GM19193 (cell line): ENCODE measurements around the gene KCNH1.

Source experiments
- POLR2A ChIP-seq: IDR thresholded peaks from 4 replicates; pipeline ENCODE4 v1.6.1; 2011; ENCODE audit not compliant: insufficient read depth, insufficient read length; ENCODE audit errors: extremely low read depth

The KCNH1 gene

DNA sequence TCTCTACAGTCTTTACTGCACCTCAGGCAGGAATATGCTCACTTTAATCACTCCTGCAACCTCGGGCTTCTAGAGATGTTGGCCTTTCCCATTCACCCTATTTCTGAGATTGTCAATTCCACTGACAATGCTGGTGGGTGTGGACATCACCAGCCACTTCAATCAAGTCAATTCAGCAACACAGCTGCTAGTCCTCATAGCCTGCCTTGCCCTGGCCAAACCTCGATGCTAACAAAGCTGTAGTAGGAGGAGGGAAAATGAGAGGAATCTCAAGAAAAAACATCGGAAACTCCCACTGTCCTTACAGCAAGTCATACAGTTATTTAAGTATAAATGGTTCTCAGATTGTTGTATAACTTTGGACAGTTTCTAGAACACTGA lies 155.0 kb downstream of the KCNH1 start:
- TF ChIP-seq POLR2A = no peak

DNA sequence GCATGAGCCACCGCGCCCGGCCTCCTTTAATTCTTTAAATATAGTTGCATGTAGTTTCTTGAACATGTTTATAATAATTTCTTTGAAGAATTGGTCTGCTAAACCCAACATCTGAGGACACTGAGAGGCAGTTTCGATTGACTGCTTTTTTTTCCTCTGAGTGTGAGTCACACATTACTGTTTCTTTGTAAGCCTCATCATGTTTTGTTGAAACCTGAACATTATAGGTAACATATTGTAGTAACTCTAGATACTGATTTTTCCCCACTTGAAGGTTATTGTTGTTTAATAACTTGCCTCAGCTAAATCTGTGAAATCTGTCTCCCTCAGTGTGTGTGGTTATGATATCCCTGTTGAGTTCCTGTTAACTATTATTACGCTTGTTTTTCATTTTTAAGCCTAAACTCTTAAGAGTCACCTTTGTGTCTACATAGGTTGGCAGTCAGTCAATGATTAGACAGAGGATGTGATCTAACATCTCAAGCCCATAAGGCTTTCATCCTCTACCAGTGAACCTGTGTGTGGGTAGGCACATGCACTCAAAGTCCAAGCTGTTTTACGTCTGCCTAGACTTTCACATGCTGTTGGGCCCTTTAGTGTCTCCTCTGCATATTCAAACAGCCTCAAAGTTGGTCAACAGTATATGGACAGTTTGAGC lies 155.5 kb downstream of the KCNH1 start:
- TF ChIP-seq POLR2A = no peak

DNA sequence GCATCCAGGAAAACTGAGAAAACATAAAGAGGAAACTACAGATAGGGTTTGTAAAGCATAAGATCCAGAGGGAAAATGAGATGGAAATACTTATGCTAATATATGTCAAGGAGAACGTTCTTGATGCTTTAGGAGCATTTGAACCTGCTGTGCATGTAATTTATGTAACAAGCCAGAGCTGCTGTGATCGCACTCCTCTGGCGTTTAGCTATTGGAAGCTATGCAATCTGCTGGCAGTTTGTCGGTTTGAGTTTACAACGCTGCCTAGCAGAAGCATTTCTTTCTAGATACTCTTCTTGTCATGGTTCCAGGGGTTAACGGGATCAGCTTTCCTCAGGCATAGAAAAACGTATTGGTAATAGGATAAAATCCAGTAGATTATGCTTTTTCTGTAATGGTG lies 182.7 kb downstream of the KCNH1 start:
- TF ChIP-seq POLR2A = no peak

DNA sequence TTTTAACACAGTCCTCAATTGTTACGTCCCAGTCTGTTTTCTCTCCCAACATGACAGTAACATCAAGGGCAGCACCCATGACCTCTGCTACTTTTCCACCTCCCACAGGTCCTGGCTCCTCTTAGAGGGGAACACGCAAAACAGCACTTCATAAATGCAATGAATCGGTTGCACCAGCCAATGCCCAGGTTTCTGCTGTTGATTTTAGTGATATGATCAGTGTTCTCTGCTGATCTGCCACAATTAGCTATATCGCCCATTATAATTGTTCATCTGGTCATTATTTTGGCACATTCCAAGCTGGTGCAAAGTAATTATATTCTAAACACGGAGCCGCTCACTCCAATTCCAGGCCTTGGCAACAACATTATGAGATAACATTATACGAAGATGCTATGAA lies 184.5 kb downstream of the KCNH1 start:
- no peak for TF ChIP-seq POLR2A

DNA sequence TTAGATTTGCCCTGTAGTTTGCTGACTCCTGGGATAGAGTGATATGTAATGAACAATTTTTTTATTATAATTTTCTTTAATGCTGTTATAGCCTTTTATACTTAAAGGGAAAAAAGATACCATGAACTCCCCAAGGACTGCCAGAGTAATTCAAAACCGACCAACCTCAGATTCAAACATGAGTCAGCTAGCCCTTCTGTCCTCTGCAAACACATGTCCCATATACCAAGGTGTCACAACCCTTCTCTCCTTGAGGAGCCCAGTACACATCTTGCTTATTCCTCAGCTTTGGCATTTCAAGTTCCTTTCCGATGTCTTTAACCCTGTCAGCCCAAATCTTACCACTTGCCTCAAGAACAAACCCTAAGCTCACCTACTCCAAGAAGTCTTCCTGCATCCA lies 184.9 kb downstream of the KCNH1 start:
- no peak for TF ChIP-seq POLR2A

DNA sequence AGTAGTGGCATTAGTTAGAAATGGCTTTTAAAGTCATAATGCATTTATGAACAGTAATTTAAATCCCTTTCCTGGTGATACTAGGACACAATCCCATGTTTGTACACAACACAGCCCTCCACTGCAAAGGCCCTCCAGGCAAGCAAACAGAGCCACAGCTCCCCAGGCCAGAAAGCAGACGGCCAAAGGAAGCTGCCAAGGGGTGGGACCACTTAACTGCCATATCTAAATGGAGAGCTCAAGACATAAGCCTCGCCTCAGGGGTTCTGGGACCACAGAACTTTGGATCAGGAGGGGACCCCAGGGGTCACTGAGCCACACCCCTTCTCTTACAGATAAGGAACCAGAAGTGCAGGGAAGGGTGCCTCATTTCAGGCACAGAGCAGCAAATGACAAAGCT lies 189.7 kb downstream of the KCNH1 start:
- no peak for TF ChIP-seq POLR2A

DNA sequence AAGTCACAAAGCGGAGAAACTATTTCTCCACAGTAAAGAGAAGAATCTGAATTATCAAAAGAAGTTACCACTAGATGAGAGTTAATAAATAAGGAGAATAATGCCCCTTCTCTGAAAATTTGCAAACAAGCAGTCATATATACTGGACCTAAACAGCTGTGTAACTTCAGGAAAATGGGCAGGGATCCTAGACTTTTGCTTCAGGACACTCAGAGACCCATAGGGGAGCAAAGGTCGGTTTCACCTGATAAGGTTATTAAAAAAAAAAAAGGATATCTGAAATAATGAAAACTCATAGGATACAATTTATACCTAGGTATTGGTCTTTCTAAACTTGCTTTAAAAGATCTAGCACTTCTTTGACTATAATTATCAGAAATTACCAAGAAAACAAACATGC lies 191.4 kb downstream of the KCNH1 start:
- no peak for TF ChIP-seq POLR2A

DNA sequence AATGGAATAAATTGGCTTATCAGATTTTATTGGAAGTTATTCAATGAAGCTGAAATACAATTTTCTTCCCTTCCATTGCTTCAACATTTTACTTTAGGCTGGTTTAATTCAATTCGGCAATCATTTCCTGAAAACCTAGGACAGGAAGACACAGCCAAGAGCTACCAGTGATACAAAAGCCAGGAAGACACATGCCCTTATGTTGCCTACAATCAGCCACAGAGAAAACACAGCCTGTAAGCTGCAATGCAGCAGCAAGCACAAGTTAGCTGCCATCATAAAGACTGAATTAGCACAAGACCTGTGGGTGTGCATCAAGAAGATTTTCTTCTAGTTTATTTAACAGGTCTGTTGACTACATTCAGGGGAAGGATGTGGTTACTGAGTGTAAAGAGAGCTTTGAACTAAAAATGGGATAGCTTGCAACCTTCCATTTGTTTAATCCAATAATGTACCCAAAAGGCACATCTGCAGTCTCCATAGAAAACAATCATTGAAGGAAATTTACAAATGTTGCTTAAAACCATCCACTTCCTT lies 193.8 kb downstream of the KCNH1 start:
- no peak for TF ChIP-seq POLR2A

DNA sequence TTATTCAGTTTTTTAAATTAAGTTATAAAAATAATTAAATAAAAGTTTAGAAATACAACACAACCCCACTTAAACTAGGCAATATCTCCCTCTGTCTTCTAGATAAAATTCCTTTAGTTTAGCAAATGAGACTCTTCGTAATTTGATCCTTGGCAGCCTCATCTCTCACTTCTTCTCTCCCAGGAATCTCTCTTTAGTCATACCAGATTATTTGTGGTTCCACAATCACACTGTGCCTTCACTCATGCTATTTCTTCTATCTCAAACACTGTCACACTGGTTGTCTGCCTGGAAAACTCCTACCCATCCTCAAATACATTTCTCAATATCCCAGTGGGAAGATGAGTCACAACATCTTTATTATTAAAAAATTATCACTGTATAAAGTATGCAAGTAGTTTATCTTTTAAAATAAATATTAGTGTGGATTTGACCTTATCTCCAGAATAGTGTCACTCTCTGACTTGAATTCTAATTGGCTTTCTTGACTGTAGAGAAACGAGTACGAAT lies 195.5 kb downstream of the KCNH1 start:
- TF ChIP-seq POLR2A = no peak

DNA sequence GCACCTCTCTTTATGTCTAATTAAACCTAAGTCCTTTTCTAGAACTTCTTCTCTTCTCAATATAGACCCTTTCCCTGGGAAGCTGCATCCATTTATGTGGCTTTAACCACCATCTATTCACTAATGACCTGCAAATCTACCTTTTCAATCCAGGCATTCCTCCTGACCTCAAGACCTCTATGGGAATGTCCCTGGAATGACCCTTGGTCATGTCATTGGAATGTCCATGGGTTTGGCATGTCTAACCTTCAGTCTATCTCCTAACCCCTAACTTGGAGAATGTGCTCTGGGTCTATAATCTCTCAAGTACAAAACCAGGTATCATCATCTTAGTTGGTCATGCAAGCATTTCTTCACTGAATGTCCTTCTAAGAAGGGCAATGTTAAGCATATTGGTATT lies 196.1 kb downstream of the KCNH1 start:
- TF ChIP-seq POLR2A = no peak

DNA sequence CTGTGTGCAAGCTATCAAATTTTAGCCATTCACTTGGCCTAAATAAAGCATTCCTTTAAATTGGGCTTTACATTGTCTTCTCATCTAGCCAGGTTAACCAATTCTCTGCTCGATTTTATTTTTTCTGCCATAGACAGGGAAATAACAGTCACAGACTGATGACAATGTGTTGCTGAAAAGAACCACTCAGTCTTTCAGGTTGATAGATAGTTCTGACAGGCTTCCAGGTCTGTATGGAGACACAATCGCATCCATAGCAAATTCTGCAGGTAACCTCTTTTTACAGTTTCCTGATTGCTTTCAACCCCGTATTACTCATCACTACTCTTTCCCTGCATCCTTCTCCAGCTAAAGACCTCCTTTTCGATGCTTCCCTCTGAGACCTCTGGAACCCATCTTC lies 198.0 kb downstream of the KCNH1 start:
- TF ChIP-seq POLR2A = no peak

DNA sequence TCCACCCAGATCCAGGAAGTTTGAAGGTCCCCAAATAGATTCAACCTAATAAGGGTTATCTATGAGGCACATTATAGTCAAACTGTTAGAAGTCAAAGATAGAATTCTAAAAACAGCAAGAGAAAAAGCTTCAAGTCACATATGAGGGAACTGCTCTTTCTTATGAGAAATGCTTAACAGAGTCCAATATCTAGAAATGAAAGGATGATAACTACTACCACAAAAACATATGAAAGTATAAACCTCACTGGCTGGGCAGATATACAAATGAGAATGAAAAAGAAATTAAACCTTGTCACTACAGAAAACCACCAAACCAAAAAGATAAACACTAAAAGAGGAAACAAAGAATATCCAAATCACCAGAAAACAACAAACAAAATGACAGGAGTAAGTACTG lies 201.8 kb downstream of the KCNH1 start:
- no peak for TF ChIP-seq POLR2A

DNA sequence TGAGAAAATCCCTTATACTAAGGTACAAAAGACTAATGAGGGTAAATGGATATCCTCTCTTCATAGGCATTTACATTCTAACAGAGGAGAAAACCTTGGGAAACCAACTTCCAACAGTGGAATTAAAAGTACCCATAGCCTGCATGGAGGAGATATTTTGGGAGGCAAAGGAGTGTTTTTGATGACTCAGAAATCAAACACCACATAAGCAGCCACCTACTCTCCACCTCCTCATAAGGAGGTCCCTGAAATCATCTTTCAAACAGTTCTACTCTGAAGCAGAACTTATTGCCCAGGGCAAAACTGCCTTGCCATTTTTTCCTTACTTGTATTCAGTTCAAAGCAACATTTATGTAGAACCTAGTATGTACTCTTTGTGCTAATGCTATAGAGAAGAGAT lies 211.3 kb downstream of the KCNH1 start:
- no peak for TF ChIP-seq POLR2A

DNA sequence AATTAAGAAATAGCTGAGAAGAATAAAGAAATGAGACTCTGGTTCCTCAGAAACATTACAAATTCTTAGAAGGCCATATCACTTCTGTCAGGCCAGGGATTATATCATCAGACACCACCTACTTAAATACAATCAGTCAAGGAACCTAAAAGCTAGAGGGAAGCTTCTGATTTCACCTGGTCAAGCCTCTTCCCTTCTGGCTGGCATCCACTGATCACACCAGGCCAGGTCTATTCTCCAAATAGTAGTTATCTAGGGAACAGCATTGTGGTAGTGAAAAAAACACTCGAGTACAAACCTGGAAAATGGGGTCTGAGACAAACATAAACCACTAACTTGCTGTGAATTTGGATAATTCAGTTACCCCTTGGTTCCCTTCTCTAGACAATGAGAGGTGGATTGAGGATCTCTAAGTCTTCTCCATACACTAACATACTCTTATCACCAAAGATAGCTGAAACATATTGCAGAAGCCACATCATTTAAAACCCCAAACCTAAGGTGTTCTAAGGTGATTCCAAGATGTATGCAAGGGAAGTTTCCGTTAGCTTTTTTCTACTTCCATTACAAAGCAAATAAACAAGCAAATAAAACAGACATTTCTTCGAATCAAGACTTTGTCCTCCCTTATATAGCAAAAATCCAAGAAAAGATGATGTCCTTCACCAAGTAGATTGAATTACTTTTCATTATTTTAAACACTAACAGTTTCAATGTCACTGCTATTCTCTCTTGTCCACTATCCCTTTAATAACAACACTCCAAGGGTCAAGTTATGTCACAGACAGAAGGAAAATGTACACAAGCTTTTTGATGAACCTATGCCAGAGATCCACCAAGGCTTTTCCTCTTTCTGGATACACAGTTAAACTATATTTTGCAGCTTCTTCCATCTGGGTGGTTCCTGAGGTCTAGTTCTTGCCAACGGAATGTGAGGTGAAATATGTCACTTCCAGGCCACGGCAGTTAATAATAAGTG lies 212.9 kb downstream of the KCNH1 start:
- no peak for TF ChIP-seq POLR2A

DNA sequence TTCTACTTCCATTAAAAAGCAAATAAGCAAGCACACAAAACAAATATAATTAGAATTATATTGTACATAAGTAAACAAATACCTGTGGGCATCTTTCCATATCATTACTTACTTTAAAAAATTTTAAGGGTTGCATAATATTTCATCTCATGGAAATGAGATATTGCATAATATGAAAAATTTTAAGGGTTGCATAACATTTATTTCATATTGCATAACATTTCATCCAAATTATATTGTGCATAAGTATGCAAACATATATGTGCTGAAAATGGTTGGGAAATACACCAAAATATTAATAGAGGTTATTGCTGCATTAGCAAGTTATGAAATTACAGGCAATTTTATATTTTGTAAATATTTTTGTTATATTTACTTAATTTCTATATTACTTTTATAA lies 213.7 kb downstream of the KCNH1 start:
- no peak for TF ChIP-seq POLR2A

DNA sequence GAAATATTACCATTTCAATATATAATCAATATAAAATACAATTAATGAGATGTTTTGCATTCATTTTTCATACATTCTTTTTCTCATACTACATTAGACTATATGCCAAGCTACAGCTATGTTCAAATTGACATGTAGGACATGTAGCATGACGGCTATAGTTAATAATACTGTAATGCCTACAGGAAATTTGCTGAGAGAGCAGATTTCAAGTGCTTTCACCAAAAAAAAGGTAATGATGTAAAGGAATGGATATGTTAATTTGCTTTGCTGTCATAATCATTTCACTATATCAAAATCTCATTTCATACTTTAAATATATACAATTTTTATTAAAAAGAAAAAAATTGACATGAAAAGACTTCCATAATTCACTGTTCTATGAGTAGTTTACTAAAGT lies 215.1 kb downstream of the KCNH1 start:
- no peak for TF ChIP-seq POLR2A
